HepG2 (cell line): ENCODE measurements around the gene ABCA2. TPM values are rescaled to one million over a fixed set of nuclear protein-coding genes. Genes with fewer than 3 reads are reported as not detected.

ENCODE experiments used
- NFATC3 ChIP-seq: sonication (generic); formaldehyde crosslinking; IDR thresholded peaks from 2 replicates; pipeline ENCODE4 v1.5.1; 2020; ENCODE audit warnings: mild to moderate bottlenecking, missing genetic modification reagents
- SMARCC2 ChIP-seq: fragments of 450-650 bp; IDR thresholded peaks from 2 replicates; pipeline ENCODE4 v1.6.1; 2017; ENCODE audit warnings: antibody characterized with exemption, mild to moderate bottlenecking
- SNAPC4 ChIP-seq: sonication (generic); formaldehyde crosslinking; IDR thresholded peaks from 2 replicates; pipeline ENCODE4 v1.4.0; 2020; ENCODE audit warnings: mild to moderate bottlenecking, missing genetic modification reagents
- SOX13 ChIP-seq, 3 experiments: fragments of 450-650 bp in 1 of 3; sonication (generic) in 1 of 3; formaldehyde crosslinking in 1 of 3; IDR thresholded peaks in 2 of 3; conservative IDR thresholded peaks in 1 of 3; 2 replicates each; pipeline versions ENCODE4 v1.5.0 to v1.6.1; 2016 to 2020; ENCODE audit warnings: antibody characterized with exemption in 1 of 3, mild to moderate bottlenecking in 1 of 3, missing compliant biosample characterization in 1 of 3, missing genetic modification reagents in 1 of 3, moderate library complexity in 1 of 3
- TCF7L2 ChIP-seq: IDR thresholded peaks from 2 replicates; pipeline ENCODE4 v1.6.1; 2011; ENCODE audit warnings: mild to moderate bottlenecking, low read depth, low read length, moderate library complexity
- ZFP82 ChIP-seq: sonication (generic); formaldehyde crosslinking; IDR thresholded peaks from 2 replicates; pipeline ENCODE4 v1.5.1; 2020; ENCODE audit warnings: mild to moderate bottlenecking, missing genetic modification reagents, borderline replicate concordance
- ZNF121 ChIP-seq: sonication (generic); formaldehyde crosslinking; IDR thresholded peaks from 2 replicates; pipeline ENCODE4 v1.5.0; 2020; ENCODE audit warnings: mild to moderate bottlenecking, missing genetic modification reagents
- polyA plus RNA-seq, 8 experiments: library from polyadenylated mRNA; depleted of rRNA in 3 of 8; stranded (reverse) in 7 of 8; unstranded in 1 of 8; fragments of >200 nt; fragmentation: Illumina TruSeq in 4 of 8; extraction: Trizol in 4 of 8; gene quantifications; 2 replicates each; pipeline versions ENCODE4 v1.2.1 to v1.2.3, GENCODE V29; 2011 to 2016; ENCODE audit warnings: low read depth in 4 of 8, missing spikeins in 1 of 8, mixed read lengths in 1 of 8; ENCODE audit not compliant: insufficient read depth in 1 of 8
- total RNA-seq, 5 experiments: library from RNA; depleted of rRNA; stranded (reverse); fragments of >200 nt; fragmentation: Illumina TruSeq; extraction: Trizol; gene quantifications; 2 replicates each; pipeline ENCODE4 v1.2.3, GENCODE V29; 2016; ENCODE audit warnings: low read depth in 1 of 5
- TF ChIP-seq, protein P1 (sequence below), 2 experiments: sonication (generic) in 1 of 2; formaldehyde crosslinking in 1 of 2; IDR thresholded peaks; 2 replicates each; pipeline versions ENCODE4 v1.4.0 to v1.6.1; 2018 to 2020; ENCODE audit warnings: missing genetic modification reagents in 2 of 2, borderline replicate concordance in 1 of 2, low read depth in 1 of 2, mild to moderate bottlenecking in 1 of 2, missing biosample characterization in 1 of 2
- TF ChIP-seq, protein P2 (sequence below): sonication (generic); formaldehyde crosslinking; IDR thresholded peaks from 2 replicates; pipeline ENCODE4 v1.4.0; 2020; ENCODE audit warnings: missing genetic modification reagents, low read depth, mild to moderate bottlenecking, borderline replicate concordance
- TF ChIP-seq, protein P3 (sequence below): sonication (generic); IDR thresholded peaks from 2 replicates; pipeline ENCODE4 v1.6.1; 2016; ENCODE audit warnings: low read depth, borderline replicate concordance
- TF ChIP-seq, protein P4 (sequence below): sonication (generic); formaldehyde crosslinking; IDR thresholded peaks from 2 replicates; pipeline ENCODE4 v1.4.0; 2020; ENCODE audit warnings: missing genetic modification reagents, borderline replicate concordance
- TF ChIP-seq, protein P5 (sequence below): sonication (generic); formaldehyde crosslinking; IDR thresholded peaks from 2 replicates; pipeline ENCODE4 v1.4.0; 2020; ENCODE audit warnings: missing genetic modification reagents, borderline replicate concordance

Gene ABCA2
- total and polyA plus RNA-seq, 2 of the 13 experiments (the other 11 are each of a cell fraction or from before 2014, with no cell fraction given), result 2.9 to 19.2 TPM

DNA sequence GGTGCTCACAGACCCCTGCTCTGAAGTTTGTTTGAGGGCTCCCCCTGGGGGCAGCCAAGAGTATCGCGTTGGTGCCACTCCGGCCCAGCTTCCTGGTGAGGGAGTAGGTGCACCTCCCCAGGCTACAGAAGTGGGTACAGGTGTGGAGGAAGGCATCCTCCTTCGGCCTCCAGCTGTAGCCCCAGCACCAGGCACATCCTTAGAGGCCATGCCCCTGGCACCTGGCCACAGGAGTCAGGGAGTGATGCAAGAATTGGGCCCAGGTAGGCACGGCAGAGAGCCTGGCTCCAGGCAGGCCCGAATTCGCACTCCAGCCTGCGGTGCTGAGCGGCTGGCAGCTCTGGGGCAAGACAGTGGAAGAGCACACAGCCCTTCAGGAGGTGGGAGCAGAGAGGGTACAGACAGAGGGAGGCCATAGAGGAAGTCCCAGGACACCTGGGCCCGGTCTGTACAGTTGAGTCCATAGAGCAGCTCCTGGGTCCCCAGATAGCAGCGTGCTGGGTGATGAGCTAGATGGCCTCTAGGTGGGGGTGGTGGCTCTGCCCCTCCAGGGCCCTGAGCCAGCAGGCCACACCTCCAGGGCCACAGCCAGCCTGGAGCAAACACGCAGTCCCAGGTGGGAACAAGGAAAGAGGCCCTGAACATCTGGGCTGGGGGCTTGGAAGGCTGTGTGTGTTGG is 40.0 kb upstream of the ABCA2 start (continued):
- TF ChIP-seq ZNF121 (CRISPR knock-in tag), result peak; percentile 58; the same call in 1 of the 2 replicates
- TF ChIP-seq, protein P1, sequence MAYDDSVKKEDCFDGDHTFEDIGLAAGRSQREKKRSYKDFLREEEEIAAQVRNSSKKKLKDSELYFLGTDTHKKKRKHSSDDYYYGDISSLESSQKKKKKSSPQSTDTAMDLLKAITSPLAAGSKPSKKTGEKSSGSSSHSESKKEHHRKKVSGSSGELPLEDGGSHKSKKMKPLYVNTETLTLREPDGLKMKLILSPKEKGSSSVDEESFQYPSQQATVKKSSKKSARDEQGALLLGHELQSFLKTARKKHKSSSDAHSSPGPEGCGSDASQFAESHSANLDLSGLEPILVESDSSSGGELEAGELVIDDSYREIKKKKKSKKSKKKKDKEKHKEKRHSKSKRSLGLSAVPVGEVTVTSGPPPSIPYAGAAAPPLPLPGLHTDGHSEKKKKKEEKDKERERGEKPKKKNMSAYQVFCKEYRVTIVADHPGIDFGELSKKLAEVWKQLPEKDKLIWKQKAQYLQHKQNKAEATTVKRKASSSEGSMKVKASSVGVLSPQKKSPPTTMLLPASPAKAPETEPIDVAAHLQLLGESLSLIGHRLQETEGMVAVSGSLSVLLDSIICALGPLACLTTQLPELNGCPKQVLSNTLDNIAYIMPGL (CRISPR knock-in tag; IDR thresholded peaks at IDR 0.05; ENCODE audit: borderline replicate concordance in 1 of 2, low read depth in 1 of 2), result peak; percentile 76 to 82; a peak in 3 of 4 replicates
- no peak for TF ChIP-seq ZFP82 (CRISPR knock-in tag)
- TF ChIP-seq SMARCC2, result no peak
- TF ChIP-seq, protein P2, sequence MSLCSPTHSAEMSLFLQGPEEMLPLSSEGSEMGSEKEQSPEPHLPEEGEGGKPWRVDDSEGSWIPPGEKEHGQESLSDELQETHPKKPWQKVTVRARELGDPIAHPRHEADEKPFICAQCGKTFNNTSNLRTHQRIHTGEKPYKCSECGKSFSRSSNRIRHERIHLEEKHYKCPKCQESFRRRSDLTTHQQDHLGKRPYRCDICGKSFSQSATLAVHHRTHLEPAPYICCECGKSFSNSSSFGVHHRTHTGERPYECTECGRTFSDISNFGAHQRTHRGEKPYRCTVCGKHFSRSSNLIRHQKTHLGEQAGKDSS (CRISPR knock-in tag), result no peak
- no peak for TF ChIP-seq SOX13 (IDR thresholded peaks at IDR 0.05)
- no peak for TF ChIP-seq SOX13 (CRISPR knock-in tag; conservative IDR thresholded peaks at IDR 0.05 in 1 of 2, IDR thresholded peaks at IDR 0.05 in 1 of 2)
- TF ChIP-seq, protein P3, sequence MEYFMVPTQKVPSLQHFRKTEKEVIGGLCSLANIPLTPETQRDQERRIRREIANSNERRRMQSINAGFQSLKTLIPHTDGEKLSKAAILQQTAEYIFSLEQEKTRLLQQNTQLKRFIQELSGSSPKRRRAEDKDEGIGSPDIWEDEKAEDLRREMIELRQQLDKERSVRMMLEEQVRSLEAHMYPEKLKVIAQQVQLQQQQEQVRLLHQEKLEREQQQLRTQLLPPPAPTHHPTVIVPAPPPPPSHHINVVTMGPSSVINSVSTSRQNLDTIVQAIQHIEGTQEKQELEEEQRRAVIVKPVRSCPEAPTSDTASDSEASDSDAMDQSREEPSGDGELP, result peak; percentile 67; the same call in 1 of the 2 replicates
- 0 out of 2 replicates have a peak, but pooled peaks have one; percentile 48 for TF ChIP-seq NFATC3 (CRISPR knock-in tag)
- peak; percentile 76; the same call in 1 of the 2 replicates for TF ChIP-seq SNAPC4
- no peak for TF ChIP-seq TCF7L2
- TF ChIP-seq, protein P4, sequence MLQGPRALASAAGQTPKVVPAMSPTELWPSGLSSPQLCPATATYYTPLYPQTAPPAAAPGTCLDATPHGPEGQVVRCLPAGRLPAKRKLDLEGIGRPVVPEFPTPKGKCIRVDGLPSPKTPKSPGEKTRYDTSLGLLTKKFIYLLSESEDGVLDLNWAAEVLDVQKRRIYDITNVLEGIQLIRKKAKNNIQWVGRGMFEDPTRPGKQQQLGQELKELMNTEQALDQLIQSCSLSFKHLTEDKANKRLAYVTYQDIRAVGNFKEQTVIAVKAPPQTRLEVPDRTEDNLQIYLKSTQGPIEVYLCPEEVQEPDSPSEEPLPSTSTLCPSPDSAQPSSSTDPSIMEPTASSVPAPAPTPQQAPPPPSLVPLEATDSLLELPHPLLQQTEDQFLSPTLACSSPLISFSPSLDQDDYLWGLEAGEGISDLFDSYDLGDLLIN (CRISPR knock-in tag), result peak; percentile 51; the same call in 1 of the 2 replicates
- TF ChIP-seq, protein P5, sequence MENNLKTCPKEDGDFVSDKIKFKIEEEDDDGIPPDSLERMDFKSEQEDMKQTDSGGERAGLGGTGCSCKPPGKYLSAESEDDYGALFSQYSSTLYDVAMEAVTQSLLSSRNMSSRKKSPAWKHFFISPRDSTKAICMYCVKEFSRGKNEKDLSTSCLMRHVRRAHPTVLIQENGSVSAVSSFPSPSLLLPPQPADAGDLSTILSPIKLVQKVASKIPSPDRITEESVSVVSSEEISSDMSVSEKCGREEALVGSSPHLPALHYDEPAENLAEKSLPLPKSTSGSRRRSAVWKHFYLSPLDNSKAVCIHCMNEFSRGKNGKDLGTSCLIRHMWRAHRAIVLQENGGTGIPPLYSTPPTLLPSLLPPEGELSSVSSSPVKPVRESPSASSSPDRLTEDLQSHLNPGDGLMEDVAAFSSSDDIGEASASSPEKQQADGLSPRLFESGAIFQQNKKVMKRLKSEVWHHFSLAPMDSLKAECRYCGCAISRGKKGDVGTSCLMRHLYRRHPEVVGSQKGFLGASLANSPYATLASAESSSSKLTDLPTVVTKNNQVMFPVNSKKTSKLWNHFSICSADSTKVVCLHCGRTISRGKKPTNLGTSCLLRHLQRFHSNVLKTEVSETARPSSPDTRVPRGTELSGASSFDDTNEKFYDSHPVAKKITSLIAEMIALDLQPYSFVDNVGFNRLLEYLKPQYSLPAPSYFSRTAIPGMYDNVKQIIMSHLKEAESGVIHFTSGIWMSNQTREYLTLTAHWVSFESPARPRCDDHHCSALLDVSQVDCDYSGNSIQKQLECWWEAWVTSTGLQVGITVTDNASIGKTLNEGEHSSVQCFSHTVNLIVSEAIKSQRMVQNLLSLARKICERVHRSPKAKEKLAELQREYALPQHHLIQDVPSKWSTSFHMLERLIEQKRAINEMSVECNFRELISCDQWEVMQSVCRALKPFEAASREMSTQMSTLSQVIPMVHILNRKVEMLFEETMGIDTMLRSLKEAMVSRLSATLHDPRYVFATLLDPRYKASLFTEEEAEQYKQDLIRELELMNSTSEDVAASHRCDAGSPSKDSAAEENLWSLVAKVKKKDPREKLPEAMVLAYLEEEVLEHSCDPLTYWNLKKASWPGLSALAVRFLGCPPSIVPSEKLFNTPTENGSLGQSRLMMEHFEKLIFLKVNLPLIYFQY (CRISPR knock-in tag), result peak; percentile 75; the same call in 1 of the 2 replicates
